B cell (primary cell): ENCODE results near the gene YRDC. TPM values are rescaled to one million over a fixed set of nuclear protein-coding genes. Genes with fewer than 3 reads are reported as not detected.
"Not testable (repeated sequence)": the region's sequence is repeated elsewhere in the genome, so short reads cannot be mapped to it uniquely, and the experiment has no call there.

ENCODE experiments used
- ATAC-seq: fragments of 200-7000 bp; cut with Tn5 transposase; one replicate; pipeline ENCODE4 v1.10.0; 2021; ENCODE audit warnings: low read depth, mild to moderate bottlenecking, moderate number of reproducible peaks, moderate library complexity
- CTCF ChIA-PET: fragments of 350-600 bp; sonication (Branson Sonifier 250); formaldehyde crosslinking; loops from one replicate; lab custom pipeline; 2021; ENCODE audit warnings: antibody characterized with exemption, inconsistent platforms; lab: Charles Lee
- POLR2A ChIA-PET: fragments of 350-600 bp; sonication (Branson Sonifier 250); formaldehyde crosslinking; loops from one replicate; lab custom pipeline; 2021; ENCODE audit warnings: antibody characterized with exemption; lab: Charles Lee
- DNase-seq: peaks from one replicate; pipeline ENCODE4 v3.0.0; 2013
- H2AFZ ChIP-seq: 2 replicates; pipeline ENCODE4 v1.6.1; 2012; ENCODE audit warnings: mild to moderate bottlenecking, low read depth, low read length; ENCODE audit not compliant: insufficient read depth, poor library complexity, severe bottlenecking
- H3K27ac ChIP-seq, 2 donors: 1 replicate in 1 of 2; 2 replicates in 1 of 2; pipeline ENCODE4 v1.5.1; 2012 to 2013; ENCODE audit warnings: low read length in 2 of 2, mild to moderate bottlenecking in 2 of 2, moderate library complexity in 1 of 2
- H3K27me3 ChIP-seq, 4 experiments: fragments of 200-600 bp in 1 of 4; sonication (generic) in 1 of 4; replicated peaks in 1 of 4; 1 replicate in 2 of 4; 2 replicates in 2 of 4; pipeline versions ENCODE4 v1.6.1 to v1.7.0; 2013 to 2016; ENCODE audit warnings: low read length in 3 of 4, mild to moderate bottlenecking in 2 of 4, mixed read lengths in 1 of 4, moderate library complexity in 1 of 4; ENCODE audit not compliant: insufficient read depth in 4 of 4, control insufficient read depth in 3 of 4; ENCODE audit errors: control extremely low read depth in 1 of 4
- H3K36me3 ChIP-seq, 2 experiments: replicated peaks in 1 of 2; 1 replicate in 1 of 2; 2 replicates in 1 of 2; pipeline versions ENCODE4 v1.6.1 to v1.7.1; 2013; ENCODE audit warnings: low read length in 1 of 2; ENCODE audit not compliant: insufficient read depth in 2 of 2, control insufficient read depth in 1 of 2; ENCODE audit errors: control extremely low read depth in 1 of 2, extremely low read depth in 1 of 2
- H3K4me1 ChIP-seq, 2 donors: fragments of 200-600 bp in 1 of 2; sonication (generic) in 1 of 2; 1 replicate in 1 of 2; 2 replicates in 1 of 2; pipeline versions ENCODE4 v1.5.1 to v1.6.1; 2013 to 2017; ENCODE audit warnings: low read length in 2 of 2; ENCODE audit not compliant: control insufficient read depth in 2 of 2, insufficient read depth in 2 of 2
- H3K4me2 ChIP-seq: replicated peaks from 2 replicates; pipeline ENCODE3; 2012; ENCODE audit warnings: mild to moderate bottlenecking, low read depth, low read length; ENCODE audit not compliant: poor library complexity, severe bottlenecking
- H3K4me3 ChIP-seq, 5 experiments: fragments of 200-600 bp in 1 of 5; sonication (generic) in 1 of 5; 1 replicate in 3 of 5; 2 replicates in 2 of 5; pipeline versions ENCODE4 v1.5.1 to v1.7.0; 2011 to 2016; ENCODE audit warnings: low read length in 4 of 5, mild to moderate bottlenecking in 4 of 5, low read depth in 2 of 5, control low read depth in 1 of 5, moderate library complexity in 1 of 5; ENCODE audit not compliant: insufficient read depth in 1 of 5; ENCODE audit errors: control extremely low read depth in 1 of 5, extremely low read depth in 1 of 5
- H3K79me2 ChIP-seq: fragments of 200-600 bp; sonication (generic); one replicate; pipeline ENCODE4 v1.6.0; 2016; ENCODE audit warnings: low read length; ENCODE audit not compliant: control insufficient read depth, insufficient read depth
- H3K9ac ChIP-seq: fragments of 200-600 bp; sonication (generic); 2 replicates; pipeline ENCODE4 v1.6.1; 2017; ENCODE audit warnings: mild to moderate bottlenecking, low read length, moderate library complexity
- H3K9me3 ChIP-seq, 3 donors: one replicate each; pipeline versions ENCODE4 v1.6.1 to v1.7.1; 2013; ENCODE audit warnings: low read length in 2 of 3; ENCODE audit not compliant: control insufficient read depth in 2 of 3, insufficient read depth in 1 of 3; ENCODE audit errors: control extremely low read depth in 1 of 3
- H4K20me1 ChIP-seq: 2 replicates; pipeline ENCODE4 v1.6.0; 2012; ENCODE audit warnings: mild to moderate bottlenecking, low read length; ENCODE audit not compliant: insufficient read depth, control insufficient read depth, poor library complexity, severe bottlenecking
- H3K27ac Mint-ChIP-seq: one replicate; pipeline ENCODE4 v1.8.0; 2021; ENCODE audit warnings: mixed read lengths
- H3K27me3 Mint-ChIP-seq: one replicate; pipeline ENCODE4 v1.8.0; 2021; ENCODE audit warnings: mixed read lengths
- H3K4me1 Mint-ChIP-seq: one replicate; pipeline ENCODE4 v1.8.0; 2021; ENCODE audit warnings: mixed read lengths
- H3K4me3 Mint-ChIP-seq: one replicate; pipeline ENCODE4 v1.8.0; 2021; ENCODE audit warnings: mixed read lengths
- H3K9me3 Mint-ChIP-seq: one replicate; pipeline ENCODE4 v1.8.0; 2022; ENCODE audit warnings: mixed read lengths; ENCODE audit not compliant: insufficient read depth
- EZH2 ChIP-seq: IDR thresholded peaks from 2 replicates; pipeline ENCODE4 v1.6.1; 2012; ENCODE audit warnings: borderline replicate concordance, low read depth, mild to moderate bottlenecking, moderate library complexity, low read length; ENCODE audit not compliant: insufficient read depth, poor library complexity, severe bottlenecking
- WGBS: methylation state at CpG from one replicate; pipeline ENCODE4 v1.1.5; 2013; ENCODE audit warnings: missing lambda C conversion rate; ENCODE audit not compliant: insufficient coverage; 5-methylcytosine and 5-hydroxymethylcytosine counted together
- intact Hi-C: fragments of 100-400 bp; cut with micrococcal nuclease; formaldehyde crosslinking; loops from one replicate; pipeline ENCODE4 v1.10.0; 2022
- polyA plus RNA-seq: library from polyadenylated mRNA; depleted of rRNA; stranded (reverse); fragments of >200 nt; gene quantifications from 2 replicates; pipeline ENCODE4 v1.2.3, GENCODE V29; 2012
- total RNA-seq, 2 donors: library from RNA; stranded (reverse); fragments of 120-200 nt in 1 of 2; gene quantifications; 1 replicate in 1 of 2; 2 replicates in 1 of 2; pipeline versions ENCODE4 v1.2.3 to v1.2.4, GENCODE V29; 2013 to 2022
- TF ChIP-seq, protein P1 (sequence below): fragments of 200-600 bp; IDR thresholded peaks from one replicate; pipeline ENCODE4 v1.8.0; 2022; ENCODE audit warnings: antibody characterized with exemption, mild to moderate bottlenecking

Gene YRDC
- total and polyA plus RNA-seq, 2 donors (not counting 1 experiment from before 2014, with no cell fraction given): 12.5 to 16.7 TPM

DNA sequence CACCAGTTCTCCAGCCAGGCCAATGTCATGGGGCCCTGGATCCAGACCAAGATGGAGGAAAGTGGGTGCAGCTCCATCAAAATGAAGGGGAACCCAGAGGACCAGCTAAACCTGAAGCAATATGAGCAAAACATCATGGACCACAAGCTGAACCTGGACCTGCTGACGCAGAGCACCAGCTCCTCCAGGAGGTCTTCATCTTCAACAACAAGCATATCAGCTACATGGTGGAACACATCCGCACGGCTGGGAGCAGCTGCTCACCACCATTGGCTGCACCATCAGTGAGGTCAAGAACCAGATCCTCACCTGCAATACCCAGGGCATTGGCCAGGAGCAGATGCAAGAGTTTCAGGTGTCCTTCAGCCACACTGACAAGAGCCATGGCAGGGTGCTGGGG, 29.4 kb downstream of the YRDC start:
- no peaks in the 10 kb centered on the region for H3K9me3 Mint-ChIP-seq
- WGBS: 91% methylated on average over 3 of the region's 3 CpGs
- no peak overlapping the region for H3K4me3 Mint-ChIP-seq
- no peaks in the 10 kb centered on the region for H3K4me1 ChIP-seq
- H3K27me3 Mint-ChIP-seq: peaks cover 9% of the 10 kb centered on the region
- POLR2A ChIA-PET: no interaction called here
- H3K4me3 ChIP-seq: no peak overlapping the region
- no peak for DNase-seq
- no peaks in the 10 kb centered on the region for H4K20me1 ChIP-seq
- H3K27ac ChIP-seq: no peak overlapping the region
- intact Hi-C loops: no loop called here
- H3K9ac ChIP-seq: no peak overlapping the region
- no peak overlapping the region for H3K4me2 ChIP-seq
- H3K27ac Mint-ChIP-seq: no peak overlapping the region
- H3K27me3 ChIP-seq: no peaks in the 10 kb centered on the region
- H3K79me2 ChIP-seq: no peaks in the 10 kb centered on the region
- H3K4me1 Mint-ChIP-seq: peaks cover 11% of the 10 kb centered on the region
- H2AFZ ChIP-seq: no peak overlapping the region
- CTCF ChIA-PET: no interaction called here
- TF ChIP-seq, protein P1, sequence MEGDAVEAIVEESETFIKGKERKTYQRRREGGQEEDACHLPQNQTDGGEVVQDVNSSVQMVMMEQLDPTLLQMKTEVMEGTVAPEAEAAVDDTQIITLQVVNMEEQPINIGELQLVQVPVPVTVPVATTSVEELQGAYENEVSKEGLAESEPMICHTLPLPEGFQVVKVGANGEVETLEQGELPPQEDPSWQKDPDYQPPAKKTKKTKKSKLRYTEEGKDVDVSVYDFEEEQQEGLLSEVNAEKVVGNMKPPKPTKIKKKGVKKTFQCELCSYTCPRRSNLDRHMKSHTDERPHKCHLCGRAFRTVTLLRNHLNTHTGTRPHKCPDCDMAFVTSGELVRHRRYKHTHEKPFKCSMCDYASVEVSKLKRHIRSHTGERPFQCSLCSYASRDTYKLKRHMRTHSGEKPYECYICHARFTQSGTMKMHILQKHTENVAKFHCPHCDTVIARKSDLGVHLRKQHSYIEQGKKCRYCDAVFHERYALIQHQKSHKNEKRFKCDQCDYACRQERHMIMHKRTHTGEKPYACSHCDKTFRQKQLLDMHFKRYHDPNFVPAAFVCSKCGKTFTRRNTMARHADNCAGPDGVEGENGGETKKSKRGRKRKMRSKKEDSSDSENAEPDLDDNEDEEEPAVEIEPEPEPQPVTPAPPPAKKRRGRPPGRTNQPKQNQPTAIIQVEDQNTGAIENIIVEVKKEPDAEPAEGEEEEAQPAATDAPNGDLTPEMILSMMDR: no peak
- TF ChIP-seq EZH2: no peak
- no peak for ATAC-seq
- peaks cover 0 to 3% (median 0%) of the 10 kb centered on the region in 3 donors for H3K9me3 ChIP-seq
- H3K36me3 ChIP-seq: no peaks in the 10 kb centered on the region

DNA sequence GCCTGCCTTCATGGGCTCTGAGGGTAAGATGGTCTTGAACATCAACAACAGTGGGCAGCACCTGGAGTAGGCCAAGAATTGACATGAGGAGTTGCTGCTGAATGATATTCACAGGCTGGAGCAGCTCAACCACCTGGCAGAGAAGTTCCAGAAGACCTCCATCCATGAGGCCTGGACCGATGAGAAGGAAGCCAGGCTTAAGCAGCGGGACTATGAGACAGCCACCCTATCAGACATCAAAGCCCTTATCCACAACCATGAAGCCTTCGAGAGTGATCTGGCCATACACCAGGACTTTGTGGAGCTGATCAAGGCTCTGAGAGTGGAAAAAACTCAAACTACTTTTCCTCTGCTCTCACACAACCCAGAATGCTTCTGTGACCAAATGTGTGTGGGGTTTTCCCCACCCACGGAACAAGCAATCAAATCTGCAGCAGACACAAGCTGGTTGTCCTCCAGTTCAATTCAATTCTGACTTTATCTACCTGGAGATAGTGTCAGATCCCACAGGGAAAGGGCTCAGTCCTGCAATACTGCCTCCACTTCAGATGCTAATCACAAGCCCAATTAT, 31.0 kb downstream of the YRDC start:
- Histone ChIP-seq H3K27me3 (no peaks in the 10 kb centered on the region), H2AFZ (no peak overlapping the region), H3K9me3 (peaks cover 0 to 5% (median 0%) of the 10 kb centered on the region in 3 donors), H3K4me3 (no peak overlapping the region), H3K36me3 (no peaks in the 10 kb centered on the region), H3K9ac (no peak overlapping the region), H3K4me2 (no peak overlapping the region), H3K27ac (no peak overlapping the region), H4K20me1 (no peaks in the 10 kb centered on the region), H3K4me1 (no peaks in the 10 kb centered on the region), H3K79me2 (no peaks in the 10 kb centered on the region)
- Mint-ChIP-seq H3K9me3 (no peaks in the 10 kb centered on the region), H3K4me1 (peaks cover 11% of the 10 kb centered on the region), H3K27ac (no peak overlapping the region), H3K27me3 (peaks cover 9% of the 10 kb centered on the region), H3K4me3 (no peak overlapping the region)
- TF ChIP-seq, protein P1: no peak
- no peak for TF ChIP-seq EZH2
- CTCF ChIA-PET: no interaction called here
- intact Hi-C loops: no loop called here
- POLR2A ChIA-PET: no interaction called here
- DNase-seq (no peak), ATAC-seq (no peak)
- WGBS: 76% methylated on average over 3 of the region's 4 CpGs

DNA sequence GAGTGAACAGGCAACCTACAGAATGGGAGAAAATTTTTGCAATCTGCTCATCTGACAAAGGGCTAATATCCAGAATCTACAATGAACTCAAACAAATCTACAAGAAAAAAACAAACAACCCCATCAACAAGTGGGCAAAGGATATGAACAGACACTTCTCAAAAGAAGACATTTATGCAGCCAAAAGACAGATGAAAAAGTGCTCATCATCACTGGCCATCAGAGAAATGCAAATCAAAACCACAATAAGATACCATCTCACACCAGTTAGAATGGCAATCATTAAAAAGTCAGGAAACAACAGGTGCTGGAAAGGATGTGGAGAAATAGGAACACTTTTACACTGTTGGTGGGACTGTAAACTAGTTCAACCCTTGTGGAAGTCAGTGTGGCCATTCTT, 36.6 kb downstream of the YRDC start:
- H3K4me2 ChIP-seq, H3K4me1 Mint-ChIP-seq, H3K4me3 ChIP-seq, H3K79me2 ChIP-seq, H3K27ac ChIP-seq, H3K36me3 ChIP-seq, H3K9me3 ChIP-seq, H3K9me3 Mint-ChIP-seq, H4K20me1 ChIP-seq, H3K27ac Mint-ChIP-seq, H2AFZ ChIP-seq, H3K4me3 Mint-ChIP-seq, H3K4me1 ChIP-seq, POLR2A ChIA-PET, DNase-seq, H3K9ac ChIP-seq, intact Hi-C loops, ATAC-seq, CTCF ChIA-PET: not testable (repeated sequence)
- H3K27me3 ChIP-seq: peaks cover 0 to 27% (median 18%) of the 10 kb centered on the region in 4 experiments
- peaks cover 43% of the 10 kb centered on the region for H3K27me3 Mint-ChIP-seq
